ENCODE results near the gene SMCR8.
A peak's percentile ranks its signal among the peaks of the same experiment; 100 is the strongest.
"Not testable (repeated sequence)": the region's sequence is repeated elsewhere in the genome, so short reads cannot be mapped to it uniquely, and the experiment has no call there.

The SMCR8 gene

GRCh38 chr17:18361837-18362697 is 47.0 kb downstream of the SMCR8 start:
- DNase-seq (ENCODE audit: low spot score), result no peak

GRCh38 chr17:18362698-18363100 is 47.6 kb downstream of the SMCR8 start:
- DNase-seq (ENCODE audit: low spot score), result peak; percentile 8

- peak; percentile 76 for DNase-seq (ENCODE audit: low spot score)
These were observed 48.3 kb downstream of the SMCR8 start, which contains the start of gene SHMT1 for GRCh38 chr17:18363101-18364049. Gene SHMT1, minus strand, starts transcription at chr17:18363550. Its CDS starts 7,569 bp downstream, at chr17:18355981.

- no peak for DNase-seq (ENCODE audit: low spot score)
These were observed 49.1 kb downstream of the SMCR8 start for GRCh38 chr17:18364166-18364565.

GRCh38 chr17:18368946-18369345 is 53.9 kb downstream of the SMCR8 start:
- DNase-seq (ENCODE audit: low spot score), result no peak

- DNase-seq (ENCODE audit: low spot score), result no peak
These were observed 55.7 kb downstream of the SMCR8 start for GRCh38 chr17:18370761-18371160.

GRCh38 chr17:18371455-18371854 is 56.4 kb downstream of the SMCR8 start:
- no peak for DNase-seq (ENCODE audit: low spot score)

GRCh38 chr17:18373181-18373580 is 58.1 kb downstream of the SMCR8 start:
- not testable (repeated sequence) for DNase-seq (ENCODE audit: low spot score)

GRCh38 chr17:18374216-18374615 is 59.1 kb downstream of the SMCR8 start:
- no peak for DNase-seq (ENCODE audit: low spot score)
